A549 (cell line): ENCODE measurements around the gene NDUFS8. TPM values are rescaled to one million over a fixed set of nuclear protein-coding genes. Genes with fewer than 3 reads are reported as not detected.

Experiments used
- ATAC-seq, 2 experiments: fragments of 200-7000 bp in 1 of 2; fragments of >200 bp in 1 of 2; cut with Nextera tagmentation in 1 of 2; cut with Tn5 transposase in 1 of 2; 3 replicates each; pipeline versions ENCODE4 v1.8.0 to v1.9.1; 2018 to 2020; ENCODE audit warnings: mild to moderate bottlenecking in 1 of 2, moderate library complexity in 1 of 2
- CTCF ChIA-PET: fragments of 300-600 bp; sonication (Branson Sonifier 250); formaldehyde crosslinking; extraction: SDS; loops from one replicate; lab custom pipeline; 2021; ENCODE audit warnings: antibody characterized with exemption, inconsistent platforms; lab: Yijun Ruan, JAX
- POLR2A ChIA-PET: fragments of 350-600 bp; formaldehyde crosslinking; extraction: SDS; loops from one replicate; lab custom pipeline; 2021; ENCODE audit warnings: antibody characterized with exemption, inconsistent platforms; lab: Yijun Ruan, JAX
- DNase-seq, 2 experiments: peaks; one replicate each; pipeline versions ENCODE4 v3.0.0 to v3.0.0-alpha.2; 2011 to 2016; ENCODE audit warnings: low read depth in 1 of 2, low spot score in 1 of 2
- FAIRE-seq: peaks from 2 replicates; lab custom pipeline; 2011; peaks lifted over from hg19 to GRCh38; lab: Jason Lieb, UNC
- H3K27ac ChIP-seq, 2 experiments: fragments of >200 bp; sonication (Bioruptor Twin); formaldehyde crosslinking; 3 replicates each; pipeline ENCODE4 v1.5.1; 2016 to 2017
- H3K4me1 ChIP-seq: fragments of >200 bp; sonication (Bioruptor Twin); formaldehyde crosslinking; 3 replicates; pipeline ENCODE4 v1.6.1; 2016
- H3K4me2 ChIP-seq: fragments of >200 bp; sonication (Bioruptor Twin); formaldehyde crosslinking; 3 replicates; pipeline ENCODE4 v1.6.1; 2016
- H3K4me3 ChIP-seq: fragments of >200 bp; sonication (Bioruptor Twin); formaldehyde crosslinking; 3 replicates; pipeline ENCODE4 v1.5.1; 2016
- H3K9me3 ChIP-seq: fragments of >200 bp; sonication (Bioruptor Twin); formaldehyde crosslinking; 3 replicates; pipeline ENCODE4 v1.6.1; 2016
- BHLHE40 ChIP-seq: IDR thresholded peaks from 2 replicates; pipeline ENCODE4 v1.6.1; 2012; ENCODE audit warnings: low read depth, low read length, inconsistent platforms
- CBX2 ChIP-seq: fragments of 200-600 bp; sonication (generic); IDR thresholded peaks from 2 replicates; pipeline ENCODE4 v1.6.1; 2016; ENCODE audit warnings: low read depth, mild to moderate bottlenecking, borderline replicate concordance
- CBX8 ChIP-seq: fragments of 200-600 bp; sonication (generic); IDR thresholded peaks from 2 replicates; pipeline ENCODE4 v1.6.1; 2016
- CEBPB ChIP-seq, 2 experiments: fragments of >200 bp in 1 of 2; sonication (Bioruptor Twin) in 1 of 2; formaldehyde crosslinking in 1 of 2; IDR thresholded peaks; 2 replicates each; pipeline ENCODE4 v1.6.1; 2012 to 2016
- E2F6 ChIP-seq: IDR thresholded peaks from 2 replicates; pipeline ENCODE4 v1.6.1; 2012; ENCODE audit warnings: low read depth, borderline replicate concordance
- ELK1 ChIP-seq: fragments of 150-350 bp; IDR thresholded peaks from 2 replicates; pipeline ENCODE4 v1.6.1; 2014; ENCODE audit warnings: low read depth, mild to moderate bottlenecking, low read length
- EP300 ChIP-seq, 2 experiments: fragments of >200 bp; sonication (Bioruptor Twin); formaldehyde crosslinking; IDR thresholded peaks; 2 replicates in 1 of 2; 3 replicates in 1 of 2; pipeline ENCODE4 v1.6.1; 2016 to 2017
- ESRRA ChIP-seq: fragments of 150-350 bp; IDR thresholded peaks from 2 replicates; pipeline ENCODE4 v1.6.1; 2014; ENCODE audit warnings: mild to moderate bottlenecking, low read length, borderline replicate concordance
- FOSB ChIP-seq: fragments of 250-450 bp; sonication (Bioruptor Pico); IDR thresholded peaks from 2 replicates; pipeline ENCODE4 v1.5.0; 2020; ENCODE audit warnings: mild to moderate bottlenecking, moderate library complexity
- FOSL2 ChIP-seq, 2 experiments: fragments of 450-650 bp in 1 of 2; fragments of >200 bp in 1 of 2; sonication (Bioruptor Twin) in 1 of 2; formaldehyde crosslinking; IDR thresholded peaks; 2 replicates each; pipeline versions ENCODE4 v1.5.0 to v1.6.1; 2016 to 2020; ENCODE audit warnings: mild to moderate bottlenecking in 1 of 2, moderate library complexity in 1 of 2
- HDAC2 ChIP-seq: fragments of 200-600 bp; sonication (generic); IDR thresholded peaks from 2 replicates; pipeline ENCODE4 v1.6.1; 2016
- MYC ChIP-seq: IDR thresholded peaks from 2 replicates; pipeline ENCODE4 v1.6.1; 2012; ENCODE audit warnings: mild to moderate bottlenecking, inconsistent platforms, low read length, improper control_type of control experiment, borderline replicate concordance
- NR3C1 ChIP-seq: fragments of >200 bp; sonication (Bioruptor Twin); formaldehyde crosslinking; IDR thresholded peaks from 3 replicates; pipeline ENCODE4 v1.6.1; 2017
- PHF8 ChIP-seq: fragments of 200-600 bp; sonication (generic); IDR thresholded peaks from 2 replicates; pipeline ENCODE4 v1.6.1; 2016; ENCODE audit warnings: low read depth, mild to moderate bottlenecking, antibody characterized with exemption, moderate library complexity, borderline replicate concordance
- TP53 ChIP-seq: fragments of 250-450 bp; sonication (Bioruptor Pico); IDR thresholded peaks from 2 replicates; pipeline ENCODE4 v1.5.0; 2021; ENCODE audit warnings: mild to moderate bottlenecking, moderate library complexity
- USF2 ChIP-seq: fragments of 450-650 bp; IDR thresholded peaks from 2 replicates; pipeline ENCODE4 v1.6.1; 2014; ENCODE audit warnings: antibody characterized with exemption
- ZC3H11A ChIP-seq: fragments of 450-650 bp; IDR thresholded peaks from 2 replicates; pipeline ENCODE4 v1.6.1; 2014; ENCODE audit warnings: antibody characterized with exemption, mild to moderate bottlenecking
- ZFP36 ChIP-seq: fragments of 450-650 bp; IDR thresholded peaks from 2 replicates; pipeline ENCODE4 v1.6.1; 2014; ENCODE audit warnings: borderline replicate concordance; ENCODE audit not compliant: partially characterized antibody
- ZSCAN20 ChIP-seq: fragments of 250-450 bp; sonication (Bioruptor Pico); IDR thresholded peaks from 2 replicates; pipeline ENCODE4 v1.8.0; 2022; ENCODE audit warnings: mild to moderate bottlenecking, moderate library complexity
- WGBS: methylation state at CpG from one replicate; pipeline ENCODE4 v1.1.6; 2017; ENCODE audit errors: missing lambda C conversion rate; 5-methylcytosine and 5-hydroxymethylcytosine counted together
- polyA plus RNA-seq, 4 experiments: library from polyadenylated mRNA; depleted of rRNA in 3 of 4; stranded (reverse); fragments of >200 nt; fragmentation: RNase III in 1 of 4; extraction: RNeasy Plus Mini Kit Qiagen cat#74134 plus additional on column Dnase treatment in 1 of 4; gene quantifications; 2 replicates in 3 of 4; 3 replicates in 1 of 4; pipeline ENCODE4 v1.2.3, GENCODE V29; 2011 to 2017

Gene NDUFS8
- polyA plus RNA-seq, 2 of the 4 experiments (the other 2 are of a cell fraction): 71.0 to 298 TPM

GRCh38 chr11:68066742-68067141, 36.3 kb downstream of the NDUFS8 start:
- DNase-seq: no peak
- POLR2A ChIA-PET: no interaction called here
- Histone ChIP-seq H3K27ac (no peak overlapping the region), H3K9me3 (no peaks in the 10 kb centered on the region), H3K4me2 (no peak overlapping the region), H3K4me3 (no peak overlapping the region)
- ATAC-seq: no peak
- CTCF ChIA-PET: no interaction called here
- no peak for FAIRE-seq
- 89% methylated on average over 3 of the region's 3 CpGs for WGBS
- no peak for TF ChIP-seq ZSCAN20
- no peak for TF ChIP-seq CEBPB (IDR thresholded peaks at IDR 0.05)
- TF ChIP-seq ESRRA: no peak
- no peak for TF ChIP-seq NR3C1
- TF ChIP-seq, all 56 proteins: peak for 0
- no peaks in the 10 kb centered on the region for H3K4me1 ChIP-seq

- H3K4me1 ChIP-seq: no peaks in the 10 kb centered on the region
- no peaks in the 10 kb centered on the region for H3K9me3 ChIP-seq
- no peak overlapping the region for H3K4me3 ChIP-seq
- no peak for DNase-seq
- whole genome bisulfite sequencing: 93% methylated on average over 5 of the region's 5 CpGs
- POLR2A ChIA-PET: no interaction called here
- no peak for ATAC-seq
- no peak overlapping the region for H3K4me2 ChIP-seq
- CTCF ChIA-PET: no interaction called here
- no peak for TF ChIP-seq CBX8
- TF ChIP-seq TP53 (CRISPR knock-in tag): no peak
- no peak for TF ChIP-seq CBX2
- no peak for TF ChIP-seq MYC
- TF ChIP-seq USF2: no peak
- TF ChIP-seq BHLHE40: no peak
- no peak for TF ChIP-seq PHF8
- TF ChIP-seq E2F6: no peak
- FAIRE-seq: no peak
- no peak overlapping the region for H3K27ac ChIP-seq
These were observed 37.5 kb downstream of the NDUFS8 start for GRCh38 chr11:68067991-68068390.

GRCh38 chr11:68071281-68072048, 41.0 kb downstream of the NDUFS8 start:
- Histone ChIP-seq H3K4me2 (no peak overlapping the region), H3K4me1 (0 out of 3 replicates have a peak, but pooled peaks cover under 1% of the 10 kb centered on the region), H3K4me3 (no peak overlapping the region), H3K27ac (no peak overlapping the region), H3K9me3 (no peaks in the 10 kb centered on the region)
- 82% methylated on average over 3 of the region's 3 CpGs for WGBS
- FAIRE-seq (no peak), DNase-seq (no peak), ATAC-seq (no peak)
- no peak for TF ChIP-seq ZC3H11A
- no peak for TF ChIP-seq EP300 (IDR thresholded peaks at IDR 0.05)
- no peak for TF ChIP-seq FOSL2 (IDR thresholded peaks at IDR 0.05)
- no peak for TF ChIP-seq FOSL2 (CRISPR knock-in tag; IDR thresholded peaks at IDR 0.05)
- no peak for TF ChIP-seq FOSB (CRISPR knock-in tag)
- TF ChIP-seq HDAC2: no peak
- no peak for TF ChIP-seq ZFP36
- no peak for TF ChIP-seq NR3C1
- no peak for TF ChIP-seq ELK1
- ChIA-PET CTCF (interaction anchor here (0.6 to 1.5 kb wide), 4 partner anchors 9 to 190 kb away, joined by 3 read pairs; partner anchors contain the start of gene ALDH3B1), POLR2A (no interaction called here)
